Measurements from ENCODE around the gene TRIM15.
"Not testable (repeated sequence)": the region's sequence is repeated elsewhere in the genome, so short reads cannot be mapped to it uniquely, and the experiment has no call there.

The TRIM15 gene

DNA sequence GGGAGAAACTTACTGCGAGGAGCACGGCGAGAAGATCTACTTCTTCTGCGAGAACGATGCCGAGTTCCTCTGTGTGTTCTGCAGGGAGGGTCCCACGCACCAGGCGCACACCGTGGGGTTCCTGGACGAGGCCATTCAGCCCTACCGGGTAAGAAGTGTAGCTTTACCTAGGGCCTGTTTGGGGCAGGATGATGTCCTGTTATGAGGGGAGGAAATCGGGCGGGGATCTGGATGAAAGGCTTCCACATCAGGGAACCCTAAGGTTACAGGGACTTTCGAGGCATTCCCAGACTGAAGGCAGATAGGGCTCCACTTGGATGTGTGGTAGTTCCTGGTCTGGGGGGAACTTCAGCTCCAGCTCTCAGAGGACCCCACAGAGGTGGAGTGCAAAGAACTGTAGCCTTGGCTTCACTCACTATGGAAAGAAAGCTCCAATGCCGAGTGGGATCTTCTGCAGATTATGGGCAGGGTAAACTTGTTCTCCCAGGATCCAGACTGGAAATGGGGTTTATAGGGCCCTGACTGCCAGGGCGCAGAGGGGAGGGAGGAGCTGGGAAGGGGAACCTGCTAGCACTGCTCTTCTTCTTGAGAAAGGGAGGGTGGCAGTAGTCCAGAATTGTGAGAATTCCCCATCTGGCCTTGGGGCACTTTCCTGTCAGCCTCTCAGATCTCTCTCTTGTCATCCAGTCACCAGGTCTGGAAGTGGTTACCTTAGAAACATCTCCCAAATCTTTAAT, 740 bp downstream of the TRIM15 start:
- DNase-seq = no peak

DNA sequence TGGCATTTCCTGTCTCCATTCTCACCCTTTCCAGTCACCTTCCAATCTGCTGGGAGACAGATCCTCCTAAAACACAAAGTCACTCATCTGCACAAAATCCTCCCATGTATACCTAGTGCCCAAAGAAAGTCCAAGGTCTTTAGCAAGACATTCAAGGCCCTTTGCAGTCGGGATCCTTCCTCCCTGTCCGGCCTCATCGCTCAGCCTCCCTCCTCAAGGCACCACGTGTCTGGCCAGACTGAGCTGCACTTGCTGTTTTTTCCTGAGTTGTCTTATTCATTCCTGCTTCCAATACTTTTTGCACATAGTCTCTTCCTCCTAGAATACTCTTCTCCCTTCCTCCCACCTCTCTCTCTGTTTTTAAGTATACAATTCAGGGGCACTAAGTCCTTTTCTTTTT, 1.4 kb downstream of the TRIM15 start:
- DNase-seq = no peak

DNA sequence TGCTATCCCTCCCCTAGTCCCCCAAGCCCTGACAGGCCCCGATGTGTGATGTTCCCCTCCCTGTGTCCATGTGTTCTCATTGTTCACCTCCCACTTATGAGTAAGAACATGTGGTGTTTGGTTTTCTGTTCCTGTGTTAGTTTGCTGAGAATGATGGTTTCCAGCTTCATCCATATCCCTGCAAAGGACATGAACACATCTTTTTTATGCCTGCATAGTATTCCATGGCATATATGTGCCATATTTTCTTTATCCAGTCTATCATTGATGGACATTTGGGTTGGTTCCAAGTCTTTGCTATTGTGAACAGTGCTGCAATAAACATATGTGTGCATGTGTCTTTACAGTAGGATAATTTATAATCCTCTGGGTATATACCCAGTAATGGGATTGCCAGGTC, 1.9 kb downstream of the TRIM15 start:
- not testable (repeated sequence) for DNase-seq

DNA sequence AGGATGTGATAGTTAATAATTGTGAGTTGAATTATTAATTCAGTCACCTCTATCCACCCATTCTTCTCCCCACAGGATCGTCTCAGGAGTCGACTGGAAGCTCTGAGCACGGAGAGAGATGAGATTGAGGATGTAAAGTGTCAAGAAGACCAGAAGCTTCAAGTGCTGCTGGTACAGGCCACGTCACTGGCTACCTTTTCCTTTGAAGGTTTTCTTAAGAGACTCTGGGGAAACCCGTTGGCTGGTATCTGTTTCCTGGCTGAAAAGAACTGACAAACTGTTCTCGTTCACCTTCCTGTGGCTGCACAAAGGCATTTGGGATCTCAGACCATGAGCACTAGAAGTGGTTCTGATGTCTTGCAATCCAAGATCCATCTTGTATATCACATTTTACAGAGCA, 3.8 kb downstream of the TRIM15 start:
- no peak for DNase-seq

DNA sequence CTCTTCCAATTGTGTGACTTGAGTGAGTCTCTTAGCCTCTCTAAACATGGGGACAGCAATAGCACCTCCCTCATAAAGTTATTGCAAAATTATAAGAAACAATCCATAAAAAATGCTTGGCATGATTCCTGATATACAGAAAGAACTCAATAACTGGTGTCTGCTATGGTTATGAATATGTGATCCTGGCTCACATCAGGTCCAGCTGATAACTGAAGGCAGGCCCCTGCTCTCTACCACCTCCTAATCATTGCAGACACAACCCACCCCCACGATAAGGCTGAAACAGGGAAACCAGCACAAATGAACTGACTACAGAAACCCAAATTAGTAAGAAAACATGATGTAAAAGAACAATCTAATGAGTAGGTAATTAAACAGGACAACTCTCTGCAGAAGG, 5.4 kb downstream of the TRIM15 start:
- no peak for DNase-seq

DNA sequence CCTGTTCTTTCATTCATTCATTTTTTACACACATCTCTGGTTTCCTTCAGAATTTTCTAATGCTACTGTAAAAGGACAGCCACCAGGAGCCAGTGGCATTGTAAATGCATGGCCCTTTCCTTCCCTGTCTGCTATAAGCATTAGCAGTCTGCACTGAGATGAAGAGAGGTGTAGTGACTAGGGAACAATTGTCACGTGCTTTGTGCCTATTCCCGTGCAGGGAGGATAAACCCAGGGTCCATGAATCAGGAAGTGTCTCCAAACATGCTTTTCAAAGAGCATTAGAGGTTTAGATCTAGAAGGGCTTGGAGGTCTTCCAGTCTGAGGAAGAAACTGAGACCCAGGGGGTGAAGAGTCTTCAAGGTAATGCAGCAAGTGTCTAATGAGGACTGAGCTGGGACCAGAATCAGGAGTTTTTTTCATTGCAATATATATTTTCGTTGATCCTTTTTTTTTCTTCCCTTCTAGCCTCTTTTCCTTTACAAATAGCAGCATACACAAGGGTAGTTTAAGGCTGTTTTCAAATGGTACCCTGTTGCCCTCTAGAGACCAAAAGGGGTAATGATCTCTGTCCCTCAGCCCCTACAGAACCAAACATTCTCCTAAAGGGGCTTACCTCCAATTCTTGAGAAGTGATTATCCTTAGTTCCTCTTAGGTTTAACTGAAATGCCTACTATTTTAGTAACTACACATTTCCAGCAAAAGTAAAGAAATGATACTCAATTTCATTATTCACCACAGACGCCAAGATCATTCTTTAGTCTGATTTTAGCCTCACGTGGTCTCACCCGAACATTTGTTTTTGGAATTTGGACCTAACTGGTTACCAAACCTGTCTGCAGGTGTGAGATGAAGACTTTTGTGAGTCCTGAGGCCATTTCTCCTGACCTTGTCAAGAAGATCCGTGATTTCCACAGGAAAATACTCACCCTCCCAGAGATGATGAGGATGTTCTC, 6.6 kb downstream of the TRIM15 start:
- no peak for DNase-seq

DNA sequence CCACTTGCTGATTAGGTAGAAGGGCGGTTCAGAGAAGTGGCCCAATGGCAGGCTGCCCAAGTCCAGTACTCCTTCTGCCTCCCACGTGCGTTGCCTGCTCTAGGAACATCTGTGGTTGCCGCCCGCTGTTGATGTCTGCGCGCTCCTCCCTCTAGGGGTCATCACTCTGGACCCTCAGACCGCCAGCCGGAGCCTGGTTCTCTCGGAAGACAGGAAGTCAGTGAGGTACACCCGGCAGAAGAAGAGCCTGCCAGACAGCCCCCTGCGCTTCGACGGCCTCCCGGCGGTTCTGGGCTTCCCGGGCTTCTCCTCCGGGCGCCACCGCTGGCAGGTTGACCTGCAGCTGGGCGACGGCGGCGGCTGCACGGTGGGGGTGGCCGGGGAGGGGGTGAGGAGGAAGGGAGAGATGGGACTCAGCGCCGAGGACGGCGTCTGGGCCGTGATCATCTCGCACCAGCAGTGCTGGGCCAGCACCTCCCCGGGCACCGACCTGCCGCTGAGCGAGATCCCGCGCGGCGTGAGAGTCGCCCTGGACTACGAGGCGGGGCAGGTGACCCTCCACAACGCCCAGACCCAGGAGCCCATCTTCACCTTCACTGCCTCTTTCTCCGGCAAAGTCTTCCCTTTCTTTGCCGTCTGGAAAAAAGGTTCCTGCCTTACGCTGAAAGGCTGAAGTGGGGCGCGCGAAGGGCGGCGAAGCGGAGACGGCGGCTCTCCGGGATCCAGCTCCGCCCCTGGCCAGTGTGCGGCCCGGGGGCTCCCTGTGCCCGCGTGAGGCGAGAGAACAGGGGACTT, 8.5 kb downstream of the TRIM15 start:
- DNase-seq = no peak

DNA sequence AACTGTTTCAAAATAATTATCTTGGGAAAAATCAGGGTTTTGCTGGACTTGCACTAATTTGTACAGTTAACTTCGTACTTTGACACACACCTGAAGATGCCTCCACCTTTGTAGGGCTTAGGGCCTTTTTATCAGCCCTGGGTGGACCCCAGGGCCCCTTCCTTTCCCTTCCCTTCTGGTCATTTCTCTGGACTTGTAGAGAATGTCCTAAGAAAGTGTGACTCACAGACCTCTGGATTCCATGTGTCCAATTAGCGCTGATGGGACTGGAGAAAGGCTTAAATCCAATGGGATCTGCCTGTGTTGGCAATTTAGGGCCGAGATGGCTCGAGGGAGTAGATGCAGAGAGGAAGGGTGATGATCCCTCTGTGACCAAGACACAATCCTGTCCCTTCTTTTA, 9.3 kb downstream of the TRIM15 start:
- DNase-seq = no peak

DNA sequence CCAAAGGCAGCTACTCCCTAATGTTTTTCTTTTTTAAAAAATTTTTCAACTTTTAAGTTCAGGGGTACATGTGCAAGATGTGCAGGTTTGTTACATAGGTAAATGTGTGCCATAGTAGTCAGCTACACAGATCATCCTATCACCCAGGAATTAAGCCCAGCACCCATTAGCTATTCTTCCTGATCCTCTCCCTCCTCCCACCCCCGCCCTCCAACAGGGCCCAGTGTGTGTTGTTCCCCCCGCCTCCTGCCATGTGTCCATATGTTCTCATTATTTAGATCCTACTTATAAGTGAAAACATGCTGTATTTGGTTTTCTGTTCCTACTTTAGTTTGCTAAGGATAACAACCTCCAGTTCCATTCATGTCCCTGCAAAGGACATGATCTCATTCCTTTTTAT, 12.4 kb downstream of the TRIM15 start:
- DNase-seq = no peak

DNA sequence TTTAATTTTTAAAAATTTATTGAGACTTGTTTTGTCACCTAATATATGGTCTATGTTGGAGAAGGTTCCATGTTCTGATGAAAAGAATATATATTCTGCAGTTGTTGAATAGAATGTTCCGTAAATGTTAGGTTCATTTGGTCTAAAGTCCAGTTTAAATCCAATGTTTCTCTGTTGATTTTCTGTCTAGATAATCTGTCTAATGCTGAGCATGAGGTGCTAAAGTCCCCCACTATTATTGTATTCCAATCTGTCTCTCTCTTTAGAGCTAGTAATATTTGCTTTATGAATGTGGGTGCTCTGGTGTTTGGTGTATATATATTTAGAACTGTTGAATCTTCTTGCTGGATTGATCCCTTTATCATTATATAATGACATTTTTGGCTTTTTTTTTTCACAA, 15.5 kb downstream of the TRIM15 start:
- DNase-seq = no peak

DNA sequence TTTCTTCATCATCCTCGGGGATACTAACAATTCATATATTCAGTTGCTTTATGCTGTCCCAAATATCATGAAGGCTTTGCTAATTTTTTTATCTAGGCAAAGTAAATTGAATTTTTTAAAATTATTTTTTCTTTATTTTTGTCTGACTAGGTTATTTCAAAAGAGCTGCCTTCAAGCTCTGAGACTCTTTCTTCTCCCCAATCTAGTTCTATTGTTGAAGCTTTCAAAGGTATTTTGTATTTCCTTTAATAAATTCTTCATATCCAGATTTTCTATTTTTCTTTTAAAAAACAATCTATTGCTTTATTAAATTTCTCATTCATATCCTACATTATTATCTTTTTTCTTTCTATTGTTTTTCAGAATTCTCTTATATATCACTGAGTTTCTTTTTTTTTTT, 16.8 kb downstream of the TRIM15 start:
- DNase-seq = no peak

DNA sequence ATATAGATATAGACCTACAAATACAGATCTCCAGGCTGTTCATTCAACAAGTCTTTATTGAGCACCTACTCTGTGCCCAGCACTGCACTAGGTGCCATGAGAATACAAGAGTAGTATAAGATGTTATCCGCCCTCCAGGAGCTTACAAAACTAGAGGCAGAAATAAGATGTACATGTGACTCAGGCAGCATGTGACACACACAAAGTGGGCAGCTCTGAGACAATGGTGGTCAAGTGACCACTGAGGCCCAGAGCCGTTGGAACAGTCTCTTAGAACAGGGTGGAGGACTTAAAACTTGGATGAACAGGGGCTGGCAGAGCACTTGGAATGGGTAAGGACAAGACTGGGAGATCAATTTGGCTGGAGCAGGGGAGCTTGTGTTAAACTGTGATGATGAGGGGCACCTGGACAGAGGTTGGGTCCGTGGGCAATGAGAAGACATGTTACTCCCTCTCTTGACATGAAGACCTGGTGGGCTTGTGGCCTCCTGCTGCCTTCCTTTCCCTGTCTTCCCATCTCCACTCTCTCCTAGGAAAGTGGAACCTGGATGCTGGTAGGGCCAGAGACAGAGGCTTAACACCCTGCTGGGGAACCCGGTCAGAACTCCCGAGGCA, 21.2 kb downstream of the TRIM15 start:
- no peak for DNase-seq

DNA sequence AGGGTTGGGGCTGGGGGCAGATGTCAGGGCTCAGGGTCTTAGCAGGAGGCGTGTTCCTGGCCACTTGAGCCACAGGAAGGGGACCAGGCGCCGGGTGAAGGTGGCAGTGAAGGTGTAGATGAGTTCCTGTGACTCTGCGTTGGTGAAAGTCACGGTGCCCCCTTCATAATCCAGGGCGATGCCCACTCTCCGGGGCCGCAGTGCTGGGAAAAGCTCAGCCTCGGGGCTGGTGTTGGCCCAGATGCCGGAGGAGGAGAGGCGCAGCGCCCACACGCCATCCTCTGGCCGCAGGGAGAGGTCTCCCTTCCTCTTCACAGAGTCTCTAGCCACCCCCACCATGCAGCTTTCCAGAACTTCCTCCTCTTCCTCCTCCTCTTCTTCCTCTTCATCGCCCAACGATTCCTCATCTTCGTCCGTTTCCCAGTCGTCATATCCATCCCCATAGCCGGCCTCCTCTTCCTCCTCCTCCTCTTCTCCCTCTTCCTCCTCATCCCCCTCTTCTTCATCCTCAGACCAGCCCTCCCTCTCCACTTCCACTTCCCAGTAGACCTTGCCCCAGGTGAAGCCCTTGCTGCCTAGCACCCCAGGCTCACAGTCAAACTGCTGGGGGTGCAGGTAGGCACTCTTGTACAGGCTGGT, 22.6 kb downstream of the TRIM15 start:
- no peak for DNase-seq

DNA sequence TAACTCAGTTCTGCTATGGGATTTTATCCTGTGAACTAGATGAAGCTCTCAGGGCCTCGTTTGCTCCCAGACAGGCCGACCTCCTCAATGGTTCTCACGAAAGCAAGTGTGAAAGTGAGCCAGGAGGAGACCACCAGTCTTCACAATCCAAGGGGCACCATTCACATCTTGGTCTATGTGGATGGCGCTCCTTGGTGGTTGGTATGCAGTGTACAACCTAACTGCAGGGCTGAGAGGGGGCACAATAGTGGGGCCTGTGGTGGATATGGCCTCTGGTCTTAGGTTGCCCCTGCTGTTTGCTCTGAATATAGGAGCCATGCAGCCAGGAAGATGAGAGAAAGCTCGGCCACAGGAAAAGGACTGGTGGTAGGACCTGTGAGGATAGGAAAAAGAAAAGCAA, 25.2 kb downstream of the TRIM15 start:
- no peak for DNase-seq

DNA sequence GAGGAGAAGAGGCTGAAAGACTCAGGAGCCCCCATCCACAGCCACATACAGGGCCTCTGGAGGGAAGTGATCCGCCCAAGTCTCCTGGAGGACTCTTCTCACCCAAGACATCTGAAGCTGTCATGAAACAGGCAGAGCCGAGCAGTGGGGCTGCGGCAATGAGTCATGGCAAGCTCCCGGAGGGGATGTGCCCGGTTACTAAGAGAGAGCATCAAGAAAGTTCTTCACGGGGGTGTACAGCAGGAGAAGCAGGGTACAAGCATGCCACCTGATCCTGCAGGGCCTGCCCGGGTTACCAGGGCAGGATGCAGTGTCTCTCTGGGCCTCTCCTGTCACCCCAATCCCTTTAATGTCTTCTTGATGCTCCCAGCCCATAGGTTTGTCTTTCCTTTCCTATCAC, 28.7 kb downstream of the TRIM15 start:
- no peak for DNase-seq

DNA sequence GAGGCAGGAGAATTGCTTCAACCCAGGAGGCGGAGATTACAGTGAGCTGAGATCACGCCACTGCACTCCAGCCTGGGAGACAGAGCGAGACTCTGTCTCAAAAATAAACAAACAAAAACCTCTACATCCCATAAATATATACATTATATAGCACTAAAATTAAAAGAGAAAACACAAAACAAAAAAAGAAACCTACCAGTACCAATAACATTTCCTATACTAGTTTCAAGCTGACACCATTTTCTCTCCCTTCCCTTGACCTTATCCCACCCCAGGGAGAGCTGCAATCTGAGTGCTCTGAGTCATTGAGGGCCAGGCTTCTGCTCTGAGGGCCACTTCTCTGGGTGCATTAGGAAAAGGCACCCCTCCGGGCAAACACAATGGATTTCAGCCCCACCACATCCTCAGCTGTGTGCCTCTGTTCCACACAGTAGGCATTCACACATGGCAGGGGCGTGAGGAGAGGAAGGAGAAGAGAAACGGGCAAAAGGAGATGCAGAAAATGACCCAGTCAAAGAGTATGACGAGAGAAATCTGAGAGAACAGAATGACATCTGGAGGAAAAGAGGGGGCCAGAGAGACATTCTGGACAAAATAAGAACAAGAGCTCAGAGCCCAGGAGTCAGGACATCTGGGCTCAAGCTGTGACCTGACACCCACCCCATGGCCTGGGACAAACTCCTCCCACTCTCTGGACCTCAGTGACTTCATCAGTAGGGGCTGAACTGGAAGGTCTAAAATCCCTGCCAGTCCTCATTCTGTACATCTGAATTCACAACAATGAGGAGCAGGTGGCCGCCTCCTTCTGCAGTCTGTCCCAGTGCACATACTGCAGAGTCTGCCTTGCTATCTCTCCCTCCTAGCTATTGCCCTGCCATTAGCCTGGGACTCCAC, 31.7 kb downstream of the TRIM15 start:
- no peak for DNase-seq

DNA sequence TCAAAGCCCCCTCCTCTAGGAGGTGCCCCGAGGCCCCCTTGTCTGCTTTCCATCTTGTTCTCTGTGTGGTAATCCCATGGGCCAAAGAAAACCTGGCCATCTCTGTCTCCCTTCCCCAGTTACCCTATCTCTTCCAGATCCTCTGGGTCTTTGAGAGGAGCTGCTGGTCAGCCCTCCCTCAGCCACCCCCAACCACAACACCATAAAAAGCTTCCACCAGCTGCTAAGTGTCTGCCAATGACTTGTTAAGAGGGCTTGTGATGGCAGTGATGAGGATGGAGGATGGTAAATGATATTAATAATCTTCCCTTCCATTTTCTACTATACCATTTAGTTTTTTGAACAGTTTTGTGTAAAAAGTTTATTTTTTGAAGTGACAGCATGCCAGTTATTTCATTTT, 32.6 kb downstream of the TRIM15 start:
- DNase-seq = no peak

DNA sequence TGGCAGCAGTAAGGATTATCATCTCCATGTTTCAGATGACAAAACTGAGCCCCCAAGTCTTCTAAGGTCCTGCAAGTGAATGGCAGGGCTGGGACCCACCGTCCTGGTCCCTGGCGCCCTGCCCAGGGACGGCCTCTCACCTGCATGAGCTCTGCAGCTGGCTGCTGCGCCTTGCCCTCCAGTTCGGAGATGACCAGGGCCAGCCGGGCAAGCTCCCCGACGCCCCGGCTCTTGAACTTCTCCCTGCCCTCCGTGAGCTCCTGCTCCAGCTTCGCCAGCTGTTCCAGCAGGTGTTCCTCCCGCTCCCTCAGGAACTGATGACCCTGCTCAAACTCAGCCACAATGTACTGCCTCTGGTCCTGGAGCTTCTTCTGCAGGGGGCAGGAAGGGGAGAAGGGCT, 33.0 kb downstream of the TRIM15 start:
- DNase-seq = no peak

DNA sequence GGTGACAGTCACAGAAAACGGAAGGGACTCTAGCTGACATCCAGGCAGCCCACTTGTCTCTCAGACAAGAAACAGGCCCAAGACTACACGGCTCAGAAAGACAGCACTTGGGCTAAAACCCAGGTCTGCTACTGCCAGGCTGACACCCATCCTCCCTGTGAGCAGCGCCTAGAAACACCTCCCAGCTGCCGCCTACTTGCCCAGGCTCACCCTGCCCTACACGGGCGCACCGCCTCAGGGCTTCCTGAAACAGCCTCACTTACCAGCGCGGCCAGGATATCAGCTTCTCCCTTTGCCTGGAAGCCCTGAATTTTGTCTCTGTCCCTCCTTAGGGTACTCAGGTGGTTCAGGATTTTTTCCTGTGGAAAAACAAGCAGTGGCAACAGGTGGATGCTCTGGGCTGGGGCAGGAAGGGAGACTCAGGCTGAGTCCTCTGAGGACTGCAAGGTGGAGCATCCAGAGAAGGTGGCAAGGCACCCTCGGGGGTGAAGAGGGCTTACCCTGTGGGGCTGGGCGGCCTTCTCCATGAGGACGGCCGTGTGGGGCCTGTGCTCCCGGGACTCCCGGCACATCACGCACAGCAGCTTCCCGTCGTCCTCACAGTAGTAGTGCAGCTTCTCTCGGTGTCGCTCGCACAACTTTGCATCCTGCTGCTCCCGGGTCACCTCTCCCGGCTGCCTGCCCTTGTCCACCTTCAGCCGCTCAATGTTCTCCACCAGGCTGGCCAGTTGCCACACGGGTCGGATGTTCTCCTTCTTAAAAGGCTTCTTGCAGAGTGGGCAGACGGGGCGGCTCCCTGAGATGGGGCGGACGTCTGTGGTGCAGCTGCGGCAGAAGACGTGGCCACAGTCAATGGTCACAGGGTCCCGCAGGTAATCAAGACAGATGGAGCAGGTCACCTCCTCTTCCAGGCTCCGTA, 35.1 kb downstream of the TRIM15 start:
- no peak for DNase-seq

DNA sequence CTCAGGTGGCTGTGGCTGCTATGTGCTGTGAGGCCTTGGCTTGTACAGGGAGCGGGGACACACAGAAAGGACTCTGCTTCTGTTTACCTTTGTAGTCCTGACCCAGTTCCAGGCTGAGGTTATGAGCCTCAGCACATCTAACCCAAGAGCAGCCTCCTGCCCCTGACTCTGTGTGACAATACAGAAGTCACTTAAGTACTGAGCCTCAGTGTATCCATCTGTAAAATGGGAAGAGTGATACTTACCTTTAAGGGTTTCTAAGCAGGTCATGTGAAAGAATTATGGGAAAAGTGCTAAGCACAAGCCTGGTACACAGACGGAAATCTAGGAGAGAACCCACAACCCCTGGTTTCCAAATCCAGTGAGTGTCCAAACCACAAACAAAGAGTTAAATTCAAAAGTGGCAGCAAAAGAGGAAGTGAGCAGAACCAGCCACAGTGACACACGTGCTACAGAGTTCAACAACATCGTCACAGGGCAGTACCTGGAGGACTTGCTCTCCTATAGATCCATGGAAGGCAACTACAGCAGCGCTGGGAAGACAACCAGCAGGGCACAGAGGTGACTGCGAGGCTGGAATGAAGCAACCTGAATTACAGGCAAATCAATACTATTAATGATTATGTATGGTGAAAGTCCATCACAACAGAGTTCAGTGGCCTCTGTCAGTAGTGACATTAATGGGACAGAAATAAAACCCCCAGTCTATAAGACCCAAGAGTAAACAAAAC, 37.4 kb downstream of the TRIM15 start:
- DNase-seq = no peak
